Left lung (tissue), 10 donors: ENCODE data around the gene C3orf80. TPM values are rescaled to one million over a fixed set of nuclear protein-coding genes. Genes with fewer than 3 reads are reported as not detected.

Experiments used
- ATAC-seq: fragments of 200-7000 bp; cut with Tn5 transposase; one replicate; pipeline ENCODE4 v1.9.1; 2020; ENCODE audit warnings: moderate library complexity
- DNase-seq, 4 donors: peaks; one replicate each; pipeline ENCODE4 v3.0.0-alpha.2; 2013 to 2020
- H3K27ac ChIP-seq, 2 donors: fragments of 200-600 bp; sonication (generic) in 1 of 2; one replicate each; pipeline versions ENCODE4 v1.5.0 to v1.8.0; 2020 to 2021
- H3K27me3 ChIP-seq, 2 donors: fragments of 200-600 bp; sonication (generic) in 1 of 2; one replicate each; pipeline versions ENCODE4 v1.5.0 to v1.8.0; 2020 to 2021
- H3K36me3 ChIP-seq, 2 donors: fragments of 200-600 bp; sonication (generic) in 1 of 2; one replicate each; pipeline versions ENCODE4 v1.5.0 to v1.8.0; 2020 to 2021
- H3K4me1 ChIP-seq, 2 donors: fragments of 200-600 bp; one replicate each; pipeline ENCODE4 v1.8.0; 2021
- H3K4me3 ChIP-seq, 2 donors: fragments of 200-600 bp; sonication (generic) in 1 of 2; one replicate each; pipeline versions ENCODE4 v1.5.0 to v1.8.0; 2020 to 2021; ENCODE audit warnings: mild to moderate bottlenecking in 1 of 2
- H3K9me3 ChIP-seq, 2 donors: fragments of 200-600 bp; sonication (generic) in 1 of 2; one replicate each; pipeline versions ENCODE4 v1.5.0 to v1.8.0; 2020 to 2021
- intact Hi-C, 2 donors: fragments of 100-400 bp; cut with DNase I; formaldehyde crosslinking; loops; one replicate each; pipeline versions ENCODE4 v1.11.2 to v1.14.2; 2022
- polyA plus RNA-seq, 6 donors: library from polyadenylated mRNA; unstranded; fragments of 120-200 nt; gene quantifications; one replicate each; pipeline ENCODE4 v1.2.1, GENCODE V29; 2013; ENCODE audit not compliant: insufficient read length in 6 of 6
- total RNA-seq, 2 donors: library from RNA; stranded (reverse); fragmentation: NEBNext Ultra II Directional; extraction: Animal tissue kit (Norgen Biotek cat#: 25700); gene quantifications; one replicate each; pipeline ENCODE4 v1.2.1, GENCODE V29; 2021
- TF ChIP-seq, protein P1 (sequence below), 2 donors: fragments of 200-600 bp; sonication (generic) in 1 of 2; IDR thresholded peaks; one replicate each; pipeline versions ENCODE4 v1.5.0 to v1.8.0; 2021; ENCODE audit warnings: antibody characterized with exemption in 2 of 2
- donor health status: DM: no; HTN: yes; CAD: no.
- donor health status: DM: no; HTN: no; CAD: no.

C3orf80 gene
- total and polyA plus RNA-seq, 8 donors: 0.55 to 9.3 (median 7.1) TPM

DNA sequence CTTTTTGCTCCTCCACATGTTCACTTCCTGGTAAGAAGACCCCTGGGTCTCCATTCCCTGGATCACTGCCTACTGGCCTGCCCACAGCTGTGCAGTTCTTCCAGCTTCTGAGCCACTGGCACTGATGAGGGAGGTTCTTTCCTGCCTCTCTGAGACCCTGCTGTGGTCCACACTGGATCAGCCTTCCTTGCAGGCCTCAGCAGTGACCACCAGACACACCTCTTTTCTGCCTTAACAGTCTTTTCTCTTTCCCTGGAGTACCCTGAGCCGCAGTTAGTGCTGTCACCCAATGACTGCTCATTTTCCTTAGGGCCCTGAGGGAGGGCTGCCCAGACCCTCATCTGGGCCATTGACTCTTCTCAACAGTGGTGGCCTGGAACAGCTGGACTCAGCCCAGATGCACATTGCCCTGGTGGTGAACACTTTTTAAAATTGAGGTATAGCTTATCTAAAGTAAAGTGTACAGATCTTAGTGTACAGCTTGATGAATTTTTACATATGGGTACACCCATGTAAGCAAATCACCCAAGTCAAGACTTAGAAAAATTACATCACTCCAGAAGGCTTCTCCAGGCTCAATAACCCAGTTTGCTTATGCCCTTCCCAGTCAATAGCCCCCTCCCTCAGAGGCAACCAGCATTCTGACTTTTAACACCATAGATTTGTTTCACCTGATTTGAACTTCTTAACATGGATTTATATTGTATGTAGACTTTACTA lies 32.8 kb upstream of the C3orf80 start:
- Histone ChIP-seq H3K4me3 (no peak overlapping the region), H3K4me1 (no peaks in the 10 kb centered on the region), H3K9me3 (no peaks in the 10 kb centered on the region), H3K36me3 (no peaks in the 10 kb centered on the region), H3K27ac (no peak overlapping the region), H3K27me3 (no peaks in the 10 kb centered on the region)
- DNase-seq: no peak
- TF ChIP-seq, protein P1, sequence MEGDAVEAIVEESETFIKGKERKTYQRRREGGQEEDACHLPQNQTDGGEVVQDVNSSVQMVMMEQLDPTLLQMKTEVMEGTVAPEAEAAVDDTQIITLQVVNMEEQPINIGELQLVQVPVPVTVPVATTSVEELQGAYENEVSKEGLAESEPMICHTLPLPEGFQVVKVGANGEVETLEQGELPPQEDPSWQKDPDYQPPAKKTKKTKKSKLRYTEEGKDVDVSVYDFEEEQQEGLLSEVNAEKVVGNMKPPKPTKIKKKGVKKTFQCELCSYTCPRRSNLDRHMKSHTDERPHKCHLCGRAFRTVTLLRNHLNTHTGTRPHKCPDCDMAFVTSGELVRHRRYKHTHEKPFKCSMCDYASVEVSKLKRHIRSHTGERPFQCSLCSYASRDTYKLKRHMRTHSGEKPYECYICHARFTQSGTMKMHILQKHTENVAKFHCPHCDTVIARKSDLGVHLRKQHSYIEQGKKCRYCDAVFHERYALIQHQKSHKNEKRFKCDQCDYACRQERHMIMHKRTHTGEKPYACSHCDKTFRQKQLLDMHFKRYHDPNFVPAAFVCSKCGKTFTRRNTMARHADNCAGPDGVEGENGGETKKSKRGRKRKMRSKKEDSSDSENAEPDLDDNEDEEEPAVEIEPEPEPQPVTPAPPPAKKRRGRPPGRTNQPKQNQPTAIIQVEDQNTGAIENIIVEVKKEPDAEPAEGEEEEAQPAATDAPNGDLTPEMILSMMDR (IDR thresholded peaks at IDR 0.05): no peak
- ATAC-seq: no peak
- intact Hi-C loops: no loop called here

DNA sequence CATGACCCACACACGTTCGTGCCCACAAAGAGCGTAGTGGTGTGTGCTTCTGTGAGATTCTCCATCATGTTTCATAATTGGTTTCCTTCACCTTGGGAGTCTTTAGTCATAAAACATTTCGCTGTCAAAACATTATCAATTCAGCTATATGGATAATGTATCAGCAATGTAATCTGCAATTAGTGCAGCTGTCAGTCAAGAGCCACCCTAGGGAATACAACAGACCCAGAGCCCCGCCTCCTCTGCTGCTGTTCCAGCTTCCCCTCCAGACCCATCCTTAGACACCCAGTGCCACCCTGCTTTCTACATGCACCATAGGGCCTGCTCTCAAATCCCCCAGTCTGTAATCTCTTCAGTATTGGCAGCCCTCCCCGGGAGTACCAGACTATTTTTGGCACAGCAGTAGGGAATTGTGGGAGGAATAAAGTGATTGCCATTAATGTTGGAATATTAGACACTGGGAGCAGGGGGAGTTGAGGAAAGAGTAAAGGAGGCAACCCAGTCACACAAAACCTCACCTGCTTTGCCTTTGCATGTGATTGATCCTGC lies 31.5 kb upstream of the C3orf80 start:
- H3K27me3 ChIP-seq: no peaks in the 10 kb centered on the region
- no peak overlapping the region for H3K27ac ChIP-seq
- H3K4me1 ChIP-seq: no peaks in the 10 kb centered on the region
- intact Hi-C loops: no loop called here
- no peaks in the 10 kb centered on the region for H3K9me3 ChIP-seq
- TF ChIP-seq, protein P1 (IDR thresholded peaks at IDR 0.05): no peak
- ATAC-seq (no peak), DNase-seq (no peak)
- no peaks in the 10 kb centered on the region for H3K36me3 ChIP-seq
- H3K4me3 ChIP-seq: no peak overlapping the region

DNA sequence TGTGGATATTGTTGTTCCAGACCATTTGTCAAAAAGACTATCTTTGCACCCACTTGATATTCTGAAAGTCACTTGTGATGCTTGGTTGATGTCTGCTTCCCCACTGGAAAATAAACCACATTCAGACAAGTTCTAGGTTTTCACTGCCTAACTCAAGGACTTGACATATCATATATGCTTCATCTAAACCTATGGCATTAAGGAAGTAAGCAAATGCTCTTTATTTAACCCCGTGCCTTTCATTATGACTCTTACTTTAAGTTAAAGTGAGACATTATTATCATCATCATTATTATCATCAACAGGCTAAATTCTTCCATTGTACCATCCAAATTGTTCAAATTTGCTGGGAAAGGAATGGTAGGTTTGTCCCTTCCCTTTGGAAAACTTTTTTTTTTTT lies 30.8 kb upstream of the C3orf80 start:
- intact Hi-C loops: no loop called here
- no peak for ATAC-seq

DNA sequence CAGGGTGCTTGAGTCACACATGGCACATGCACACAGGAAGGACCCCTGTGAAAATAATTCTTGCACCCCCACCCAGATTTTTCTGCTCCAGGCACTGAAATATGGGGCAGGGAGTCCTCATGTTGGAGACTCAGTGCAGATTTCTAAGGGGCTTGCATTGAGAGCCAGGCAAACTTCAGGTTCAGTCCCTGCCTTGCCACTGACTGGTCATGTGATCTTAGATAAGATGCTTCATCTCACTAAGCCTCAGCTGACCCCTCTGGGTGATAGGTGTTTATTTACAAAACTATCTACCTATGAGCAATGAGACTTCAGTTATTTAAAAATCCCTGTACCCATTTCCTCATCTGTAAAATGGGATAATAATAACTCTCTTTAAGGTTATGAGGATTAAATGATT lies 30.1 kb upstream of the C3orf80 start:
- ATAC-seq (no peak), DNase-seq (no peak)
- intact Hi-C loops: no loop called here
- Histone ChIP-seq H3K9me3 (no peaks in the 10 kb centered on the region), H3K4me1 (no peaks in the 10 kb centered on the region), H3K27me3 (no peaks in the 10 kb centered on the region), H3K27ac (no peak overlapping the region), H3K36me3 (no peaks in the 10 kb centered on the region), H3K4me3 (no peak overlapping the region)
- TF ChIP-seq, protein P1 (IDR thresholded peaks at IDR 0.05): no peak

More for the DNA sequence above, 30.8 kb upstream of the C3orf80 start:
- DNase-seq: no peak
- H3K4me3 ChIP-seq: no peak overlapping the region
- H3K27me3 ChIP-seq: no peaks in the 10 kb centered on the region
- H3K4me1 ChIP-seq: no peaks in the 10 kb centered on the region
- H3K9me3 ChIP-seq: no peaks in the 10 kb centered on the region
- no peaks in the 10 kb centered on the region for H3K36me3 ChIP-seq
- TF ChIP-seq, protein P1 (IDR thresholded peaks at IDR 0.05): no peak
- no peak overlapping the region for H3K27ac ChIP-seq

DNA sequence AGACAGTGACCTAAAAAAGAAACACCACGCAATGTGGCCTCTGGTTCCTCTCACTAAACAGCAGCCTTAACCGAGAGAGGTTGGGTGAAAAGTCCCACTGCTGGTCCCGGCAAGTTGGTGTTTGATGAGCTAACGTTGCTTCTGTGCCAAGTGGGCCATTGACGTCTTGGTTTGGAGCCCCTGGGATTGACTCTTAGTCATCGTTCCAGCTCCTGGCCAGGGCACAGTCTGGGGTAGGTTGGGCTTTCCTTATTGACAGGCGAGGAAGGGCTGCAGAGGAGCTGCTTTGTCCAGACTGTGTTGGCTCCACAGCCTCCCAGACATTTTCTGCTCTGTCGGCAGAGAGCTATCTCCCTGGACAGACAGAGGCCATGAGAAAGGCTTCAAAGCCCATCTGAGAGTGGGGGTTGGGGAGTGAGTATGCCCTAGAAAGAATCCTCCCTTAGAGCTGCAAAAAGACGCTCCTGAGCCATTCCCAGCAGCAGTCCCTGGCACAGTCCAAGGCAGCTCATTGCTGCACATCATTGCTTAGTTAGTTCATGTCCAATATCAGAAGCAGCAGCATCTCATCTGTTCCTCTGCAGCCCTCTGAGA lies 28.6 kb upstream of the C3orf80 start:
- TF ChIP-seq, protein P1 (IDR thresholded peaks at IDR 0.05): no peak
- no peak for DNase-seq
- no peak overlapping the region for H3K27ac ChIP-seq
- H3K4me1 ChIP-seq: no peaks in the 10 kb centered on the region
- intact Hi-C loops: no loop called here
- no peak overlapping the region for H3K4me3 ChIP-seq
- no peaks in the 10 kb centered on the region for H3K27me3 ChIP-seq
- no peaks in the 10 kb centered on the region for H3K36me3 ChIP-seq
- no peaks in the 10 kb centered on the region for H3K9me3 ChIP-seq
- ATAC-seq: no peak
